ENCODE measurements around the gene ZSCAN23. TPM values are rescaled to one million over a fixed set of nuclear protein-coding genes. Genes with fewer than 3 reads are reported as not detected.
"Not testable (repeated sequence)": the region's sequence is repeated elsewhere in the genome, so short reads cannot be mapped to it uniquely, and the experiment has no call there.

The ZSCAN23 gene
- polyA plus RNA-seq, 1 of the 3 experiments (the other 2 are of a cell fraction): 2.1 TPM

GRCh38 chr6:28403923-28404322, 39.4 kb downstream of the ZSCAN23 start:
- H4K20me1 ChIP-seq (ENCODE audit: insufficient read depth); H3K36me3 ChIP-seq (replicated peaks in 1 of 2; ENCODE audit: control insufficient read depth in 1 of 2, insufficient read depth in 2 of 2, low read length in 1 of 2); H3F3A ChIP-seq (replicated peaks; ENCODE audit: insufficient read depth); H3K27me3 ChIP-seq (ENCODE audit: insufficient read depth); DNase-seq; H3K9me3 ChIP-seq; H3K9ac ChIP-seq; H3K79me2 ChIP-seq (ENCODE audit: insufficient read depth); H3K27ac ChIP-seq (ENCODE audit: low read depth in 2 of 2, low read length in 1 of 2); H3K4me2 ChIP-seq; H2AFZ ChIP-seq (ENCODE audit: low read depth); CTCF ChIA-PET; H3K4me3 ChIP-seq (ENCODE audit: low read depth in 2 of 2, low read length in 1 of 2); H3K4me1 ChIP-seq (ENCODE audit: control insufficient read depth in 1 of 2, insufficient read depth in 2 of 2, low read depth in 1 of 2, low read length in 1 of 2); H3K9me2 ChIP-seq; POLR2A ChIA-PET: not testable (repeated sequence)
- 66% methylated on average over 5 of the region's 5 CpGs for WGBS (ENCODE audit: low lambda C conversion rate)

DNA sequence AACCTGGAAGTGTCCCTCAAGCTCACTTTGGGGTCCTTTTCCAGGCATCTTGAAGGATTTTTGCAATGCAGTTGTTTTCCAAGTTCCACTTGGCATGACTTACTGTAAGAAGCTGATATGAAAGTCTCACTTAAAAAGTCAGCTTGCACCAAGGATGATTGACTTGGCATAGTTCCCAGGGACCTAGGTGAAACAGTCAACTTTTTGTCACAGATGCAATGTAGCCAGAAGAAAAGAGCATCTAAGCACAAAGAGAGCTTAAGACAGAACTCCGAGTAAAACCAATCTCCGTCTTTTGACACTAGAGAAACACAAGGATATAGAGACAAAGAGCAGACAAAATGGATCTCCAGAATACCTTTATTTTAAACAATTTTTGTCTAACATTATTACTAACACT, 41.1 kb downstream of the ZSCAN23 start:
- peaks cover 6 to 7% of the 10 kb centered on the region in 2 experiments for H3K36me3 ChIP-seq (replicated peaks in 1 of 2; ENCODE audit: control insufficient read depth in 1 of 2, insufficient read depth in 2 of 2, low read length in 1 of 2)
- peaks cover 9% of the 10 kb centered on the region for H3F3A ChIP-seq (replicated peaks; ENCODE audit: insufficient read depth)
- no peak for DNase-seq
- H4K20me1 ChIP-seq (ENCODE audit: insufficient read depth): no peaks in the 10 kb centered on the region
- ChIA-PET POLR2A (no interaction called here), CTCF (no interaction called here)
- no peak overlapping the region for H3K27ac ChIP-seq (ENCODE audit: low read depth in 2 of 2, low read length in 1 of 2)
- H3K4me1 ChIP-seq (ENCODE audit: control insufficient read depth in 1 of 2, insufficient read depth in 2 of 2, low read depth in 1 of 2, low read length in 1 of 2): peaks cover 6 to 9% of the 10 kb centered on the region in 2 experiments; a peak in 3 of 4 replicates
- H3K4me2 ChIP-seq: no peak overlapping the region
- H3K79me2 ChIP-seq (ENCODE audit: insufficient read depth): peaks cover 22% of the 10 kb centered on the region
- H3K9ac ChIP-seq: no peak overlapping the region
- no peak overlapping the region for H3K4me3 ChIP-seq (ENCODE audit: low read depth in 2 of 2, low read length in 1 of 2)
- no peaks in the 10 kb centered on the region for H3K9me2 ChIP-seq
- no peaks in the 10 kb centered on the region for H3K9me3 ChIP-seq
- no peaks in the 10 kb centered on the region for H3K27me3 ChIP-seq (ENCODE audit: insufficient read depth)
- 94% methylated on average over 2 of the region's 2 CpGs for WGBS (ENCODE audit: low lambda C conversion rate)
- no peak overlapping the region for H2AFZ ChIP-seq (ENCODE audit: low read depth)
- TF ChIP-seq JUND (IDR thresholded peaks at IDR 0.05) (no peak), NFIC (IDR thresholded peaks at IDR 0.05; ENCODE audit: borderline replicate concordance) (no peak), RXRA (IDR thresholded peaks at IDR 0.05; ENCODE audit: borderline replicate concordance, low read depth) (no peak), RFX5 (IDR thresholded peaks at IDR 0.05; ENCODE audit: low read length) (no peak), YY1 (IDR thresholded peaks at IDR 0.05; ENCODE audit: low read depth) (no peak), TAF1 (IDR thresholded peaks at IDR 0.05; ENCODE audit: borderline replicate concordance, low read depth, low read length) (no peak), TEAD4 (IDR thresholded peaks at IDR 0.05; ENCODE audit: borderline replicate concordance, insufficient read depth) (no peak), FOSL2 (IDR thresholded peaks at IDR 0.05; ENCODE audit: borderline replicate concordance, low read depth) (no peak), RAD21 (IDR thresholded peaks at IDR 0.05; ENCODE audit: low read length) (no peak)

DNA sequence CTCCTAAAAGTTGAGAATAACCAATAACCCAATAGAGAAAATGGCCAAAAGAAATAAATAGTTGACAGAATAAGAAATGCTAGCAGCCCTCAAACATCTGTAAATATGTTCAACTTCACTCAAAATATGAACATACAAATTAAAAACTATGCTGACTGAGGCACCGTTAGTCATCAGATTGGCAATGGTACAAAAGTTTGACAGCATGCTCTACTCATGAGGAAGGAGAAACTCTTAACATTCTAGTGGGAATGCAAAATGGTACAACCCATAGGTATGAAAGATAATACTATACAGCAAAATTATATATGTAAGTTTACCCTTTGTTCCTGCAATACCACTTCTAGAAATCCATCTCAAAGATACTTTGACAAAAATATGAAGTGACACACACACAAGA, 42.1 kb downstream of the ZSCAN23 start:
- H3K36me3 ChIP-seq (replicated peaks in 1 of 2; ENCODE audit: control insufficient read depth in 1 of 2, insufficient read depth in 2 of 2, low read length in 1 of 2): peaks cover 6 to 15% of the 10 kb centered on the region in 2 experiments
- no peaks in the 10 kb centered on the region for H3K9me3 ChIP-seq
- no peak overlapping the region for H3K9ac ChIP-seq
- H4K20me1 ChIP-seq (ENCODE audit: insufficient read depth): no peaks in the 10 kb centered on the region
- ChIA-PET POLR2A (no interaction called here), CTCF (no interaction called here)
- no peak overlapping the region for H3K27ac ChIP-seq (ENCODE audit: low read depth in 2 of 2, low read length in 1 of 2)
- DNase-seq: no peak
- H3K4me1 ChIP-seq (ENCODE audit: control insufficient read depth in 1 of 2, insufficient read depth in 2 of 2, low read depth in 1 of 2, low read length in 1 of 2): peaks cover 10 to 13% of the 10 kb centered on the region in 2 experiments; a peak in 3 of 4 replicates
- H3F3A ChIP-seq (replicated peaks; ENCODE audit: insufficient read depth): peaks cover 9% of the 10 kb centered on the region
- 57% methylated on average over 1 of the region's 1 CpG for WGBS (ENCODE audit: low lambda C conversion rate)
- no peaks in the 10 kb centered on the region for H3K27me3 ChIP-seq (ENCODE audit: insufficient read depth)
- TF ChIP-seq NFIC (IDR thresholded peaks at IDR 0.05; ENCODE audit: borderline replicate concordance): peak; percentile 17; the same call in 1 of the 2 replicates
- no peak for TF ChIP-seq MEF2A (IDR thresholded peaks at IDR 0.05; ENCODE audit: borderline replicate concordance, low read depth)
- H3K79me2 ChIP-seq (ENCODE audit: insufficient read depth): peaks cover 32% of the 10 kb centered on the region
- no peak overlapping the region for H2AFZ ChIP-seq (ENCODE audit: low read depth)
- no peak overlapping the region for H3K4me2 ChIP-seq
- H3K4me3 ChIP-seq (ENCODE audit: low read depth in 2 of 2, low read length in 1 of 2): no peak overlapping the region
- H3K9me2 ChIP-seq: no peaks in the 10 kb centered on the region

Data from SK-N-SH (cell line).